ENCODE data around the gene ALAS1.

Gene ALAS1

GRCh38 chr3:52200981-52201679 is 3.2 kb downstream of the ALAS1 start:
- no peak for DNase-seq (ENCODE audit: low spot score)
- CTCF ChIA-PET: interaction anchor here (0.5 to 0.9 kb wide), 2 partner anchors 9 to 77 kb away, joined by 3 to 5 read pairs; partner anchors contain the start of gene WDR82
- POLR2A ChIA-PET (ENCODE audit: low non-redundant PET): no interaction called here
- H3K27ac ChIP-seq: no peak overlapping the region
- TF ChIP-seq CTCF (conservative IDR thresholded peaks at IDR 0.05; ENCODE audit: low read depth): no peak

DNA sequence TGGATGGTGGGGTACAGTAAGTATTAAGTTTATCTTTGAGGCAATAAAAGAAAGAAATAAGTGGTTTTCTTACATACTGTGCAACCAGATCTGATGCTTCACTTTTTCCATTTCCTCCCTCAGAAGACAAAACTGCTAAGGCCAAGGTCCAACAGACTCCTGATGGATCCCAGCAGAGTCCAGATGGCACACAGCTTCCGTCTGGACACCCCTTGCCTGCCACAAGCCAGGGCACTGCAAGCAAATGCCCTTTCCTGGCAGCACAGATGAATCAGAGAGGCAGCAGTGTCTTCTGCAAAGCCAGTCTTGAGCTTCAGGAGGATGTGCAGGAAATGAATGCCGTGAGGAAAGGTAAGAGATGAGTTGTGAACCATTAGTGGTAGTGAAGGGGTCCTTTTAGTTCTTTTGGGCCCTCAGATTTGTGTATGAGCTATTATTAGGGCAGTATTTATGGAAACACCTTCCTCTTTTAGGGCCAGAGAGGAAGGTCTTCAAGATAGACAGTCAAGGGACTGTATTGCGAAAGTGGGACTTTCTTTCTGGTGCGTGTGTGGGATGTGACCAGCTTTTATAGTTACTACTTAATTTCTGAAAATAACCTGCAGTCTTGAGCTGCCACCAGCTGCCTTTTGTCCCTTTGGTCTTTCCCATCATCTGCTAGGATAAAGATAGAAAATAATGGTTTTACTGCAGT is 4.6 kb downstream of the ALAS1 start:
- CTCF ChIA-PET: interaction anchor here (0.7 to 1.1 kb wide), 3 partner anchors 14 to 21 kb away, joined by 3 read pairs; no protein-coding TSS in a partner anchor
- POLR2A ChIA-PET (ENCODE audit: low non-redundant PET): no interaction called here
- no peak for DNase-seq (ENCODE audit: low spot score)
- no peak overlapping the region for H3K27ac ChIP-seq
- TF ChIP-seq CTCF (conservative IDR thresholded peaks at IDR 0.05; ENCODE audit: low read depth): no peak

- ChIA-PET CTCF (no interaction called here), POLR2A (ENCODE audit: low non-redundant PET) (no interaction called here)
- no peak for TF ChIP-seq CTCF (conservative IDR thresholded peaks at IDR 0.05; ENCODE audit: low read depth)
- no peak overlapping the region for H3K27ac ChIP-seq
- DNase-seq (ENCODE audit: low spot score): no peak
Observed at GRCh38 chr3:52203701-52204100, 5.7 kb downstream of the ALAS1 start.

GRCh38 chr3:52204337-52205073 is 6.5 kb downstream of the ALAS1 start:
- no peak for DNase-seq (ENCODE audit: low spot score)
- peak overlapping the region; percentile 42; the same call in 1 of the 2 replicates for H3K27ac ChIP-seq
- ChIA-PET CTCF (no interaction called here), POLR2A (ENCODE audit: low non-redundant PET) (no interaction called here)
- no peak for TF ChIP-seq CTCF (conservative IDR thresholded peaks at IDR 0.05; ENCODE audit: low read depth)

DNA sequence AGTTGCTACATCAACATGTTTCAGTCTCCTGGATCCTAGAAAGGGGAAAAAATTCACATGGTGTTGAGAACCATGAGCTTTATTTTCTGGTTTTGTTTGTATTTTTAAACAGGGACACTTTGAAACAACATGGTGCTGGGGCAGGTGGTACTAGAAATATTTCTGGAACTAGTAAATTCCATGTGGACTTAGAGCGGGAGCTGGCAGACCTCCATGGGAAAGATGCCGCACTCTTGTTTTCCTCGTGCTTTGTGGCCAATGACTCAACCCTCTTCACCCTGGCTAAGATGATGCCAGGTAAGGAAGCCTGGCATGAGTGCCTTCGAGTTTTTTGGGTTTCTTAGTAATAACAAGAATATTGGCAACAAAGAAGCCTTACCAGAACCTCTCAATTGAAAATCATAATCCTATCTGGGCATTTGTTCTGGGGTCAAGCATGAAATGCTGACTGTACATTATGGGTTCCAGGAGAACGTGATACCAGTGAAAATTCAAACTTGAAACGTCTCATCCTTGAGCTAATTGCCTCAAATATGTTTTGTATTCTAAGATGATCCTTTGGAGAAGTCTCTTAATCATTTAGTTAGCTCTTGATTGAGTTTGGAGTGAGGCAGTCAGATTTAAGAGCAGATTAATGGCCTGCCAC is 7.9 kb downstream of the ALAS1 start:
- POLR2A ChIA-PET (ENCODE audit: low non-redundant PET): no interaction called here
- CTCF ChIA-PET: no interaction called here
- H3K27ac ChIP-seq: no peak overlapping the region
- peak; percentile 41 for DNase-seq (ENCODE audit: low spot score)
- no peak for TF ChIP-seq CTCF (conservative IDR thresholded peaks at IDR 0.05; ENCODE audit: low read depth)

DNA sequence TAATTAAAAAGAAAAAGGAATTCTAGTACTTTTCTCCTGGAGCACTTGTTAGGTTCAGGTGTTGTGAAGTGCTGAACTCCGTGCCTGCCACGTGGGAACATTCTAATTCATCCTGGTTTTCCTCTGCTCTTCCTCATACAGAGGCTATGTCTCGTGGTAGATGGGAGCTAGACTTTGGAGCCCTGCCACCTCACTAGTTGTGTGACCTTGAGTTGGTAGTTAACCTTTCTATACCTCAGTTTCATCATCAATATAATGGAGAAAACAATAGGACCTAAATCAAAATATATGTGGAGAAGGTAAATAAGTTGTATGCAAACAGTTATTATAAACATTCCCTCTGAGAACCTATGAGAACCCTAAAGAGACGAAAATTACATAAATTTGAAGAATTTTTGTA is 10.6 kb downstream of the ALAS1 start:
- ChIA-PET CTCF (no interaction called here), POLR2A (ENCODE audit: low non-redundant PET) (no interaction called here)
- H3K27ac ChIP-seq: no peak overlapping the region

More for the DNA sequence above, 10.6 kb downstream of the ALAS1 start:
- no peak for TF ChIP-seq CTCF (conservative IDR thresholded peaks at IDR 0.05; ENCODE audit: low read depth)
- no peak for DNase-seq (ENCODE audit: low spot score)
